HCT116 (cell line): ENCODE results near the gene FLACC1. TPM values are rescaled to one million over a fixed set of nuclear protein-coding genes. Genes with fewer than 3 reads are reported as not detected.

Source experiments
- ATAC-seq: fragments of 200-7000 bp; cut with Tn5 transposase; 2 replicates; pipeline ENCODE4 v1.9.1; 2020; ENCODE audit warnings: mild to moderate bottlenecking, moderate library complexity
- BruUV-seq: library from RNA; stranded (reverse); fragments of 400-500 nt; replicated peaks from 2 replicates; lab custom pipeline; 2021; lab: Mats Ljungman, UMichigan
- CTCF ChIA-PET: fragments of 300-600 bp; sonication (Branson Sonifier 250); formaldehyde crosslinking; loops from one replicate; lab custom pipeline; 2021; ENCODE audit warnings: antibody characterized with exemption; lab: Charles Lee
- POLR2A ChIA-PET: fragments of 300-600, 350-600 bp; sonication (Branson Sonifier 250); formaldehyde crosslinking; loops from one replicate; lab custom pipeline; 2021; ENCODE audit warnings: antibody characterized with exemption; lab: Charles Lee
- RAD21 ChIA-PET, 2 experiments: fragments of 300-600 bp; sonication (Branson Sonifier 250); formaldehyde crosslinking; loops; one replicate each; lab custom pipeline; 2023; ENCODE audit warnings: low total read pairs in 2 of 2; ENCODE audit not compliant: uncharacterized antibody in 2 of 2, unreplicated experiment in 2 of 2, low non-redundant PET in 1 of 2; lab: Charles Lee
- DNase-seq: peaks from one replicate; pipeline ENCODE4 v3.0.0-alpha.2; 2010; ENCODE audit warnings: low read depth, low spot score
- H2AFZ ChIP-seq: fragments of 200-600 bp; shearing (Covaris generic), sonication (generic); 2 replicates; pipeline ENCODE4 v1.6.1; 2017; ENCODE audit warnings: low read depth, mixed run types, mixed read lengths, antibody characterized with exemption, low read length; ENCODE audit not compliant: poor library complexity, severe bottlenecking
- H3K27ac ChIP-seq: 2 replicates; pipeline ENCODE4 v1.5.1; 2012; ENCODE audit warnings: low read depth, low read length
- H3K27me3 ChIP-seq: fragments of 200-600 bp; sonication (generic); 2 replicates; pipeline ENCODE4 v1.6.1; 2016; ENCODE audit warnings: mixed run types, low read length, mixed read lengths; ENCODE audit not compliant: insufficient read depth
- H3K36me3 ChIP-seq, 2 experiments: fragments of 200-500 bp in 1 of 2; fragments of 200-600 bp in 1 of 2; sonication (Bioruptor generic) in 1 of 2; sonication (generic) in 1 of 2; 2 replicates each; pipeline versions ENCODE4 v1.5.1 to v1.6.1; 2014 to 2016; ENCODE audit warnings: low read length in 2 of 2, inconsistent platforms in 1 of 2, mixed read lengths in 1 of 2, mixed run types in 1 of 2; ENCODE audit not compliant: insufficient read depth in 2 of 2, control insufficient read depth in 1 of 2
- H3K4me1 ChIP-seq, 2 experiments: fragments of 200-600 bp in 1 of 2; sonication (generic) in 1 of 2; 2 replicates each; pipeline versions ENCODE4 v1.5.1 to v1.6.1; 2012 to 2017; ENCODE audit warnings: low read length in 2 of 2, inconsistent platforms in 1 of 2, mild to moderate bottlenecking in 1 of 2, mixed read lengths in 1 of 2, mixed run types in 1 of 2, moderate library complexity in 1 of 2; ENCODE audit not compliant: insufficient read depth in 2 of 2, control insufficient read depth in 1 of 2
- H3K4me2 ChIP-seq: fragments of 200-600 bp; sonication (generic); 2 replicates; pipeline ENCODE4 v1.6.1; 2017; ENCODE audit warnings: mixed run types, low read length, mixed read lengths
- H3K4me3 ChIP-seq, 2 experiments: fragments of 200-600 bp in 1 of 2; sonication (generic) in 1 of 2; replicated peaks in 1 of 2; 2 replicates each; pipeline ENCODE4 v1.5.1; 2011 to 2016; ENCODE audit warnings: low read length in 2 of 2, control low read depth in 1 of 2, low read depth in 1 of 2, mild to moderate bottlenecking in 1 of 2, mixed read lengths in 1 of 2, mixed run types in 1 of 2
- H3K79me2 ChIP-seq: fragments of 200-600 bp; sonication (generic); 2 replicates; pipeline ENCODE4 v1.6.1; 2017; ENCODE audit warnings: mild to moderate bottlenecking, mixed run types, low read length, moderate library complexity, mixed read lengths; ENCODE audit not compliant: insufficient read depth
- H3K9ac ChIP-seq: fragments of 200-600 bp; sonication (generic); 2 replicates; pipeline ENCODE4 v1.6.1; 2016; ENCODE audit warnings: low read length, mixed read lengths
- H3K9me2 ChIP-seq: fragments of 200-600 bp; sonication (generic), shearing (Covaris generic); 2 replicates; pipeline ENCODE4 v1.6.1; 2017; ENCODE audit warnings: mixed run types, mild to moderate bottlenecking, moderate library complexity; ENCODE audit not compliant: insufficient read depth
- H3K9me3 ChIP-seq, 2 experiments: fragments of 200-500 bp in 1 of 2; fragments of 200-600 bp in 1 of 2; sonication (Bioruptor generic) in 1 of 2; sonication (generic) in 1 of 2; 2 replicates each; pipeline ENCODE4 v1.6.1; 2014 to 2017; ENCODE audit warnings: low read length in 2 of 2, mixed read lengths in 2 of 2, inconsistent platforms in 1 of 2, low read depth in 1 of 2, mild to moderate bottlenecking in 1 of 2, mixed run types in 1 of 2, moderate library complexity in 1 of 2; ENCODE audit not compliant: control insufficient read depth in 1 of 2, insufficient read depth in 1 of 2
- H4K20me1 ChIP-seq: fragments of 200-600 bp; sonication (generic), shearing (Covaris generic); 2 replicates; pipeline ENCODE4 v1.6.1; 2017; ENCODE audit warnings: mixed run types, mild to moderate bottlenecking, moderate library complexity; ENCODE audit not compliant: insufficient read depth
- CEBPB ChIP-seq: IDR thresholded peaks from 2 replicates; pipeline ENCODE4 v1.6.1; 2012; ENCODE audit warnings: low read depth
- EZH2 ChIP-seq: fragments of 200-600 bp; sonication (generic); IDR thresholded peaks from 2 replicates; pipeline ENCODE4 v1.6.1; 2017; ENCODE audit warnings: antibody characterized with exemption, mixed run types
- EZH2phosphoT487 ChIP-seq: fragments of 200-600 bp; IDR thresholded peaks from 2 replicates; pipeline ENCODE4 v1.6.1; 2018; ENCODE audit warnings: antibody characterized with exemption, borderline replicate concordance
- POLR2A ChIP-seq: IDR thresholded peaks from 2 replicates; pipeline ENCODE4 v1.7.0; 2011; ENCODE audit warnings: borderline replicate concordance; ENCODE audit not compliant: insufficient read depth, insufficient read length; ENCODE audit errors: extremely low read depth
- RAD21 ChIP-seq: IDR thresholded peaks from 2 replicates; pipeline ENCODE4 v1.6.1; 2012; ENCODE audit warnings: low read depth, mild to moderate bottlenecking
- SP1 ChIP-seq: IDR thresholded peaks from 2 replicates; pipeline ENCODE4 v1.6.1; 2012; ENCODE audit warnings: low read depth
- SRF ChIP-seq: IDR thresholded peaks from 2 replicates; pipeline ENCODE4 v1.6.1; 2012; ENCODE audit warnings: low read depth
- TCF7L2 ChIP-seq: IDR thresholded peaks from 2 replicates; pipeline ENCODE4 v1.7.0; 2011; ENCODE audit warnings: borderline replicate concordance, inconsistent platforms; ENCODE audit not compliant: insufficient read depth, insufficient read length; ENCODE audit errors: extremely low read depth
- YY1 ChIP-seq: IDR thresholded peaks from 2 replicates; pipeline ENCODE4 v1.6.1; 2011; ENCODE audit warnings: low read length, low read depth, moderate library complexity, mild to moderate bottlenecking; ENCODE audit not compliant: insufficient replicate concordance; ENCODE audit errors: extremely low read depth
- ZNF274 ChIP-seq: fragments of 200-500 bp; sonication (Bioruptor generic); IDR thresholded peaks from 2 replicates; pipeline ENCODE4 v1.6.1; 2014; ENCODE audit warnings: mild to moderate bottlenecking, low read depth, low read length, inconsistent platforms
- intact Hi-C: fragments of 100-400 bp; cut with micrococcal nuclease; formaldehyde crosslinking; loops from 2 replicates; pipeline ENCODE4 v1.10.0; 2022
- total RNA-seq: library from RNA; stranded (reverse); gene quantifications from one replicate; pipeline ENCODE4 v1.2.1, GENCODE V29; 2021; ENCODE audit not compliant: unreplicated experiment
- TF ChIP-seq, protein P1 (sequence below): IDR thresholded peaks from 2 replicates; pipeline ENCODE4 v1.6.1; 2012
- TF ChIP-seq, protein P2 (sequence below): IDR thresholded peaks from 2 replicates; pipeline ENCODE4 v1.6.1; 2012
- TF ChIP-seq, protein P3 (sequence below), 3 experiments: fragments of 200-600 bp in 1 of 3; sonication (generic) in 1 of 3; IDR thresholded peaks in 2 of 3; conservative IDR thresholded peaks in 1 of 3; 2 replicates each; pipeline ENCODE4 v1.5.1; 2012 to 2017; ENCODE audit warnings: low read depth in 2 of 3, low read length in 2 of 3, antibody characterized with exemption in 1 of 3, borderline replicate concordance in 1 of 3, control low read depth in 1 of 3, mild to moderate bottlenecking in 1 of 3, mixed read lengths in 1 of 3, mixed run types in 1 of 3, moderate library complexity in 1 of 3; ENCODE audit not compliant: insufficient read depth in 1 of 3

FLACC1 gene
- total RNA-seq, 1 experiment from 2014 or later = 0.74 TPM

DNA sequence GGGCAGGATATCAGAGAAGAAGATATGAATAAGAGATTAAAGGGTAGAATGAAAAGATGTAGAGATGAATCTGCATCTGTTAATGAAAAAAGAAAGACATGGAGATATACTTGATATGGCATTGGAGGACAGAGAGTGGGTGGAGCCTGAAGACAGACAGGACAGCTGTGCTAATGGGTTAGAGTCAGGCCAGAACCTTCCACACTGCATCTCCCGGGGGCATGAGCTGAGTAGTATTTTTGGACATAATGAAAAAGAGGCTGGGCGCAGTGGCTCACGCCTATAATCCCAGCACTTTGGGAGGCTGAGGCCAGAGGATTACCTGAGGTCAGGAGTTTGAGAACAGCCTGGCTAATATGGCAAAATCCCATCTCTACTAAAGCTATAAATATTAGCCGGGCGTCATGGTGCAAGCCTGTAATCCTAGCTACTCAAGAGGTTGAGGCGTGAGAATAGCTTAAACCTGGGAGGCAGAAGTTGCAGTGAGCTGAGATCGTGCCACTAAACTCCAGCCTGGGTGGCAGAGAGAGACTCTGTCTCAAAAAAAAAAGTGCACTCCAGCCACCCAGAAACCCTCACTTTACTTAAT lies 11.4 kb downstream of the FLACC1 start:
- Histone ChIP-seq H2AFZ (no peak overlapping the region), H3K4me1 (no peaks in the 10 kb centered on the region; a peak in 2 of 4 replicates), H3K9me3 (no peaks in the 10 kb centered on the region), H4K20me1 (no peaks in the 10 kb centered on the region), H3K27ac (no peak overlapping the region), H3K27me3 (no peaks in the 10 kb centered on the region), H3K36me3 (no peaks in the 10 kb centered on the region), H3K9me2 (no peaks in the 10 kb centered on the region), H3K4me3 (no peak overlapping the region), H3K79me2 (no peaks in the 10 kb centered on the region), H3K9ac (no peak overlapping the region), H3K4me2 (no peak overlapping the region)
- no TSS peak for BruUV-seq
- POLR2A ChIA-PET = no interaction called here
- DNase-seq = no peak
- CTCF ChIA-PET = no interaction called here
- intact Hi-C loops = no loop called here
- RAD21 ChIA-PET = no interaction called here
- no peak for ATAC-seq
- TF ChIP-seq SP1 = no peak
- TF ChIP-seq, protein P1, sequence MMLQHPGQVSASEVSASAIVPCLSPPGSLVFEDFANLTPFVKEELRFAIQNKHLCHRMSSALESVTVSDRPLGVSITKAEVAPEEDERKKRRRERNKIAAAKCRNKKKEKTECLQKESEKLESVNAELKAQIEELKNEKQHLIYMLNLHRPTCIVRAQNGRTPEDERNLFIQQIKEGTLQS = no peak
- TF ChIP-seq SRF = no peak
- TF ChIP-seq, protein P2, sequence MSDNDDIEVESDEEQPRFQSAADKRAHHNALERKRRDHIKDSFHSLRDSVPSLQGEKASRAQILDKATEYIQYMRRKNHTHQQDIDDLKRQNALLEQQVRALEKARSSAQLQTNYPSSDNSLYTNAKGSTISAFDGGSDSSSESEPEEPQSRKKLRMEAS = no peak
- TF ChIP-seq ZNF274 = no peak
- TF ChIP-seq EZH2phosphoT487 = no peak
- no peak for TF ChIP-seq TCF7L2
- TF ChIP-seq, protein P3, sequence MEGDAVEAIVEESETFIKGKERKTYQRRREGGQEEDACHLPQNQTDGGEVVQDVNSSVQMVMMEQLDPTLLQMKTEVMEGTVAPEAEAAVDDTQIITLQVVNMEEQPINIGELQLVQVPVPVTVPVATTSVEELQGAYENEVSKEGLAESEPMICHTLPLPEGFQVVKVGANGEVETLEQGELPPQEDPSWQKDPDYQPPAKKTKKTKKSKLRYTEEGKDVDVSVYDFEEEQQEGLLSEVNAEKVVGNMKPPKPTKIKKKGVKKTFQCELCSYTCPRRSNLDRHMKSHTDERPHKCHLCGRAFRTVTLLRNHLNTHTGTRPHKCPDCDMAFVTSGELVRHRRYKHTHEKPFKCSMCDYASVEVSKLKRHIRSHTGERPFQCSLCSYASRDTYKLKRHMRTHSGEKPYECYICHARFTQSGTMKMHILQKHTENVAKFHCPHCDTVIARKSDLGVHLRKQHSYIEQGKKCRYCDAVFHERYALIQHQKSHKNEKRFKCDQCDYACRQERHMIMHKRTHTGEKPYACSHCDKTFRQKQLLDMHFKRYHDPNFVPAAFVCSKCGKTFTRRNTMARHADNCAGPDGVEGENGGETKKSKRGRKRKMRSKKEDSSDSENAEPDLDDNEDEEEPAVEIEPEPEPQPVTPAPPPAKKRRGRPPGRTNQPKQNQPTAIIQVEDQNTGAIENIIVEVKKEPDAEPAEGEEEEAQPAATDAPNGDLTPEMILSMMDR (IDR thresholded peaks at IDR 0.05 in 2 of 3, conservative IDR thresholded peaks at IDR 0.05 in 1 of 3; ENCODE audit: borderline replicate concordance in 1 of 3, insufficient read depth in 1 of 3, low read depth in 2 of 3, low read length in 2 of 3) = no peak
- TF ChIP-seq CEBPB = no peak
- no peak for TF ChIP-seq EZH2
- TF ChIP-seq RAD21 = no peak
- no peak for TF ChIP-seq POLR2A
- TF ChIP-seq YY1 = no peak
